Calu3 (cell line): Measurements from ENCODE around the gene ABLIM2. TPM values are rescaled to one million over a fixed set of nuclear protein-coding genes. Genes with fewer than 3 reads are reported as not detected.

Experiments used
- BruUV-seq: library from RNA; stranded (reverse); fragments of 400-500 nt; replicated peaks from 2 replicates; lab custom pipeline; 2021; lab: Mats Ljungman, UMichigan
- CTCF ChIA-PET: fragments of 300-600 bp; sonication (Branson Sonifier 250); formaldehyde crosslinking; loops from one replicate; lab custom pipeline; 2022; ENCODE audit warnings: antibody characterized with exemption; lab: Charles Lee
- DNase-seq: peaks from one replicate; pipeline ENCODE4 v3.0.0; 2022
- H3K27ac Mint-ChIP-seq: one replicate; pipeline ENCODE4 v1.8.0; 2022; ENCODE audit warnings: mixed read lengths; ENCODE audit not compliant: unreplicated experiment
- H3K27me3 Mint-ChIP-seq: one replicate; pipeline ENCODE4 v1.8.0; 2022; ENCODE audit warnings: mixed read lengths; ENCODE audit not compliant: unreplicated experiment
- H3K36me3 Mint-ChIP-seq: one replicate; pipeline ENCODE4 v1.8.0; 2022; ENCODE audit warnings: mild to moderate bottlenecking, moderate library complexity, mixed read lengths; ENCODE audit not compliant: insufficient read depth, unreplicated experiment
- H3K4me1 Mint-ChIP-seq: one replicate; pipeline ENCODE4 v1.8.0; 2022; ENCODE audit warnings: mild to moderate bottlenecking, low read depth, mixed read lengths; ENCODE audit not compliant: unreplicated experiment
- H3K4me3 Mint-ChIP-seq: one replicate; pipeline ENCODE4 v1.8.0; 2022; ENCODE audit warnings: mild to moderate bottlenecking, low read depth, moderate library complexity, mixed read lengths; ENCODE audit not compliant: unreplicated experiment
- H3K9me3 Mint-ChIP-seq: one replicate; pipeline ENCODE4 v1.8.0; 2022; ENCODE audit warnings: low read depth, mixed read lengths; ENCODE audit not compliant: unreplicated experiment
- CTCF ChIP-seq: fragments of 200-600 bp; IDR thresholded peaks from one replicate; pipeline ENCODE4 v1.8.0; 2022; ENCODE audit warnings: antibody characterized with exemption; ENCODE audit not compliant: unreplicated experiment
- intact Hi-C: fragments of 100-400 bp; cut with micrococcal nuclease; formaldehyde crosslinking; loops from one replicate; pipeline ENCODE4 v1.10.0; 2022; ENCODE audit not compliant: unreplicated experiment
- total RNA-seq: library from RNA; stranded (reverse); gene quantifications from 2 replicates; pipeline ENCODE4 v1.2.3, GENCODE V29; 2022

The ABLIM2 gene
- total RNA-seq, 1 experiment from 2014 or later: 1.0 TPM

DNA sequence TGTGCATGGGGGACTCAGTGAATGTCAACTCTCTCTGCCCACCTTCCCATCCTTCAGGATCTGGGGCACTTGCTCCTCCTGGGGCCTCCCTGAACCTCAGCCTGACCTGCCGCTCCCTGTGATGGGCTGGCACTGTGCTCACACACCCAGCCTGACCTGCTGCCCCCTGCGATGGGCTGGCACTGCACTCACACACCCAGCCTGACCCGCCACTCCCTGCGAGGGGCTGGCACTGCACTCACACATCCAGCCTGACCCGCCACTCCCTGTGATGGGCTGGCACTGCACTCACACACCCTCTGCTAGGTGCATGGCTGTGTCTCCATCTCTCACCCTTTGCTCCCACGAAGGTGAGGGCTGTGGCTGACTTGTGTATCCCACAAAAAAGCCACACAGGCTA, 103.4 kb downstream of the ABLIM2 start:
- CTCF ChIA-PET: interaction anchor here (0.7 to 1.0 kb wide), 2 partner anchors 10 to 122 kb away, joined by 4 read pairs; no protein-coding TSS in a partner anchor
- Mint-ChIP-seq H3K27ac (no peak overlapping the region), H3K36me3 (no peaks in the 10 kb centered on the region), H3K9me3 (no peaks in the 10 kb centered on the region), H3K27me3 (no peaks in the 10 kb centered on the region), H3K4me3 (no peak overlapping the region), H3K4me1 (no peaks in the 10 kb centered on the region)
- intact Hi-C loops: no loop called here
- no peak for DNase-seq
- no peak for TF ChIP-seq CTCF
- BruUV-seq: no TSS peak

GRCh38 chr4:8053688-8054449, 104.7 kb downstream of the ABLIM2 start:
- Mint-ChIP-seq H3K9me3 (no peaks in the 10 kb centered on the region), H3K36me3 (no peaks in the 10 kb centered on the region), H3K27me3 (no peaks in the 10 kb centered on the region), H3K4me1 (no peaks in the 10 kb centered on the region), H3K4me3 (no peak overlapping the region), H3K27ac (no peak overlapping the region)
- CTCF ChIA-PET: no interaction called here
- BruUV-seq: no TSS peak
- no peak for TF ChIP-seq CTCF
- intact Hi-C loops: no loop called here
- DNase-seq: no peak

DNA sequence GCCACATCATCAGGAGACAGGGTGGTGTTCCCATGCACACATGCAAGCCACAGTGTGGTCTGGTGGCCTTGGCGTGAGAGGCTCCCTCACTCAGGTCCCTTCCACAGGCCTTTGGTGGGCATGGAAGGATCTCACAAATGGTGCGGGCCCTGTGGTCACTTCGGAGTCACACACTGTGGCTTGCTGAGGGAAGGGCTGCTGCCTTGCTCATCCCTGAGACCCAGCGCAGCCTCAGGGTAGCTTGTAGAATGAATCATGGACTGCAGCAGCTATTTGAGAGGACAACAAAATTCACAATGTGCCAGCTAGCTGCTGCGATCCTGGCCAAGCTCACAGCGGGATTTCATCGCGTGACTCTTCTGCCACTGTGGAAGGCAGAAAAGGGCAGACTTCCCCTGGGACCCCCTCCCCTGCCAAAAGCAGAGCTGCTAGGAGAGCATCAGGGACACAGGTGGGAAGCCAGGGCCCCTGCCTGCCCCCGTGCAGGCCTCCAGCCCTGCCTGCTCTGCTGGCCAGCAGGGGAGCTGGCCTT, 106.4 kb downstream of the ABLIM2 start:
- intact Hi-C loops: no loop called here
- TF ChIP-seq CTCF: no peak
- no peak for DNase-seq
- no peaks in the 10 kb centered on the region for H3K4me1 Mint-ChIP-seq
- no peak overlapping the region for H3K4me3 Mint-ChIP-seq
- peaks cover 7% of the 10 kb centered on the region for H3K27me3 Mint-ChIP-seq
- H3K9me3 Mint-ChIP-seq: no peaks in the 10 kb centered on the region
- H3K27ac Mint-ChIP-seq: no peak overlapping the region
- no TSS peak for BruUV-seq
- H3K36me3 Mint-ChIP-seq: no peaks in the 10 kb centered on the region
- CTCF ChIA-PET: no interaction called here

DNA sequence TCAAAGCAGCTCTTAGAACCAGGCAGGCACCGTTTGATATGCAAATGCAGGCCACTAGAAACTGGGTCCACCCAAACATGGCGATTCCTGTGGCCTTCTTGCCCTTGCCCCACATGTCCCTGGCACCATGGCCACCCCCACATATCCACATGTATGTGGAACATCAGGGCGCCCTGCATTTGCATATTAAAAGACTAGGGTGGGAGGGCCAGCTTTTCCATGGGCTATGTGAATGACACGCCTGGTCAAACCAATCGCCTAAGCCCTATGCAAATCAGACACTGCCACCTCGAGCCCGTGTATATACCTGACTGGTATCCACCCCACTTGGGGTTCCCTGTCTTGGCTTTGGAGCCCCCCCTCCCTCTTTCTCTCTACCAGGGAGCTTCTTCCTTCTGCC, 107.0 kb downstream of the ABLIM2 start:
- Mint-ChIP-seq H3K4me3 (no peak overlapping the region), H3K27me3 (peaks cover 13% of the 10 kb centered on the region), H3K9me3 (no peaks in the 10 kb centered on the region), H3K27ac (no peak overlapping the region), H3K36me3 (no peaks in the 10 kb centered on the region), H3K4me1 (no peaks in the 10 kb centered on the region)
- no peak for TF ChIP-seq CTCF
- intact Hi-C loops: no loop called here
- no peak for DNase-seq
- CTCF ChIA-PET: no interaction called here
- no TSS peak for BruUV-seq
